Cardiac muscle cell (in vitro differentiated cells and primary cell): ENCODE results near the gene CLDN22. TPM values are rescaled to one million over a fixed set of nuclear protein-coding genes. Genes with fewer than 3 reads are reported as not detected.

ENCODE experiments used
- DNase-seq, 2 donors: peaks; one replicate each; pipeline versions ENCODE4 v3.0.0 to v3.0.0-alpha.2; 2010 to 2017; ENCODE audit warnings: low read depth in 1 of 2, low spot score in 1 of 2
- H3K27ac ChIP-seq: fragments of 200-600 bp; sonication (generic); 2 replicates; pipeline ENCODE4 v1.5.1; 2016
- H3K27me3 ChIP-seq: fragments of 200-600 bp; sonication (generic); 2 replicates; pipeline ENCODE4 v1.6.0; 2016; ENCODE audit warnings: control low read depth
- H3K36me3 ChIP-seq: fragments of 200-600 bp; sonication (generic); 2 replicates; pipeline ENCODE4 v1.5.1; 2016; ENCODE audit warnings: control low read depth
- H3K4me1 ChIP-seq: fragments of 200-600 bp; sonication (generic); 2 replicates; pipeline ENCODE4 v1.8.1; 2017; ENCODE audit warnings: low read depth, mild to moderate bottlenecking, mixed run types
- H3K4me3 ChIP-seq: fragments of 200-600 bp; sonication (generic); 2 replicates; pipeline ENCODE4 v1.5.1; 2016; ENCODE audit warnings: mild to moderate bottlenecking
- H3K9me3 ChIP-seq: fragments of 200-600 bp; sonication (generic); 2 replicates; pipeline ENCODE4 v1.5.1; 2017; ENCODE audit warnings: low read depth, mild to moderate bottlenecking, control low read depth
- CTCF ChIP-seq: IDR thresholded peaks from 2 replicates; pipeline ENCODE4 v1.5.1; 2012; ENCODE audit warnings: low read depth, mild to moderate bottlenecking, low read length
- polyA plus RNA-seq: library from polyadenylated mRNA; unstranded; fragments of >200 nt; fragmentation: Nextera tagmentation; extraction: Ambion mirVana; gene quantifications from 2 replicates; pipeline ENCODE4 v1.2.1, GENCODE V29; 2016
- total RNA-seq: library from RNA; depleted of rRNA; stranded (reverse); fragments of >200 nt; gene quantifications from 2 replicates; pipeline ENCODE4 v1.2.3, GENCODE V29; 2016

Gene CLDN22
- total and polyA plus RNA-seq, 2 experiments from 2014 or later = not detected

GRCh38 chr4:183337349-183337748, 17.3 kb upstream of the CLDN22 start:
- H3K4me3 ChIP-seq = no peak overlapping the region

GRCh38 chr4:183335369-183335940, 15.4 kb upstream of the CLDN22 start:
- TF ChIP-seq CTCF = no peak
- Histone ChIP-seq H3K27ac (no peak overlapping the region), H3K4me1 (no peaks in the 10 kb centered on the region), H3K4me3 (no peak overlapping the region), H3K27me3 (no peaks in the 10 kb centered on the region), H3K9me3 (no peaks in the 10 kb centered on the region), H3K36me3 (no peaks in the 10 kb centered on the region)
- DNase-seq = peak in 1 of 2 donors; percentile 87

More at GRCh38 chr4:183337349-183337748, 17.3 kb upstream of the CLDN22 start:
- TF ChIP-seq CTCF = no peak
- DNase-seq = no peak
- Histone ChIP-seq H3K4me1 (no peaks in the 10 kb centered on the region), H3K27ac (no peak overlapping the region), H3K36me3 (no peaks in the 10 kb centered on the region), H3K9me3 (no peaks in the 10 kb centered on the region), H3K27me3 (no peaks in the 10 kb centered on the region)

GRCh38 chr4:183333983-183334382, 13.9 kb upstream of the CLDN22 start:
- DNase-seq = no peak

GRCh38 chr4:183333202-183333601, 13.1 kb upstream of the CLDN22 start:
- no peak for TF ChIP-seq CTCF
- H3K36me3 ChIP-seq = no peaks in the 10 kb centered on the region

More at GRCh38 chr4:183333983-183334382, 13.9 kb upstream of the CLDN22 start:
- Histone ChIP-seq H3K27ac (no peak overlapping the region), H3K4me3 (no peak overlapping the region), H3K36me3 (no peaks in the 10 kb centered on the region), H3K9me3 (no peaks in the 10 kb centered on the region), H3K27me3 (no peaks in the 10 kb centered on the region), H3K4me1 (no peaks in the 10 kb centered on the region)
- no peak for TF ChIP-seq CTCF

GRCh38 chr4:183332447-183332846, 12.4 kb upstream of the CLDN22 start:
- H3K9me3 ChIP-seq = no peaks in the 10 kb centered on the region
- H3K36me3 ChIP-seq = no peaks in the 10 kb centered on the region
- H3K4me1 ChIP-seq = no peaks in the 10 kb centered on the region
- H3K27me3 ChIP-seq = no peaks in the 10 kb centered on the region
- no peak overlapping the region for H3K4me3 ChIP-seq
- H3K27ac ChIP-seq = no peak overlapping the region
- no peak for TF ChIP-seq CTCF
- DNase-seq = no peak

More at GRCh38 chr4:183333202-183333601, 13.1 kb upstream of the CLDN22 start:
- Histone ChIP-seq H3K4me3 (no peak overlapping the region), H3K27ac (no peak overlapping the region), H3K9me3 (no peaks in the 10 kb centered on the region), H3K27me3 (no peaks in the 10 kb centered on the region), H3K4me1 (no peaks in the 10 kb centered on the region)
- no peak for DNase-seq
